ENCODE data around the gene MAN1B1. TPM values are rescaled to one million over a fixed set of nuclear protein-coding genes. Genes with fewer than 3 reads are reported as not detected.

The MAN1B1 gene
- total and polyA plus RNA-seq, 2 of the 8 experiments (the other 6 are each of a cell fraction or from before 2014, with no cell fraction given) = 33.7 to 36.3 TPM

- 16% methylated on average over 34 of the region's 70 CpGs; no CpG with 5 or more reads in 1 of the 2 experiments for WGBS, 2 experiments (ENCODE audit: extremely low coverage in 1 of 2, insufficient coverage in 1 of 2, insufficient read length in 1 of 2, insufficient replicate concordance in 2 of 2, low coverage in 1 of 2, low lambda C conversion rate in 2 of 2, missing lambda C conversion rate in 1 of 2)
- FAIRE-seq = no peak
- no peak within 1 kb of the TSS for H3K9ac ChIP-seq (replicated peaks in 1 of 4; ENCODE audit: extremely low read depth in 1 of 4, low read depth in 3 of 4, low read length in 3 of 4)
- TF ChIP-seq SUZ12 (IDR thresholded peaks at IDR 0.05; ENCODE audit: low read length) = peak; percentile 61
- TF ChIP-seq RNF2 (IDR thresholded peaks at IDR 0.05; ENCODE audit: borderline replicate concordance, low read depth, low read length, missing control alignments, poor library complexity, severe bottlenecking) = peak; percentile 46
- TF ChIP-seq USF2 (IDR thresholded peaks at IDR 0.05; ENCODE audit: low read length) = peak; percentile 73
- TF ChIP-seq GTF2F1 (IDR thresholded peaks at IDR 0.05; ENCODE audit: borderline replicate concordance, low read depth, low read length) = no peak
- TF ChIP-seq BCL11A (IDR thresholded peaks at IDR 0.05; ENCODE audit: low read depth in 2 of 2, low read length in 2 of 2) = no peak
- TF ChIP-seq POU5F1 (IDR thresholded peaks at IDR 0.05; ENCODE audit: low read depth, low read length) = no peak
- no peak for TF ChIP-seq ZNF274 (IDR thresholded peaks at IDR 0.05; ENCODE audit: borderline replicate concordance, extremely low read depth, low read length)
- TF ChIP-seq SIRT6 (IDR thresholded peaks at IDR 0.05; ENCODE audit: low read length) = no peak
- TF ChIP-seq MAX (IDR thresholded peaks at IDR 0.05) = peak; percentile 60
- TF ChIP-seq CHD1 (IDR thresholded peaks at IDR 0.05; ENCODE audit: low read depth, low read length) = no peak
These were observed 28.0 kb downstream of the MAN1B1 start, which contains the start of gene DPP7 for GRCh38 chr9:137114613-137115393. Gene DPP7, minus strand, starts transcription at chr9:137114733. Its CDS starts 20 bp downstream, at chr9:137114713.

More at GRCh38 chr9:137114613-137115393, 28.0 kb downstream of the MAN1B1 start, which contains the start of gene DPP7:
- no peak within 1 kb of the TSS for H2BK15ac ChIP-seq (ENCODE audit: low read length)
- H3K4me2 ChIP-seq (ENCODE audit: insufficient read depth in 1 of 2, low read depth in 2 of 2, low read length in 2 of 2) = peak within 1 kb of the TSS; percentile 50 to 69
- no peak within 1 kb of the TSS for H4K91ac ChIP-seq (replicated peaks; ENCODE audit: insufficient read length, low read length)
- H2BK120ac ChIP-seq (replicated peaks; ENCODE audit: low read depth, low read length) = no peak within 1 kb of the TSS
- no peak within 1 kb of the TSS for H3K4ac ChIP-seq (replicated peaks; ENCODE audit: insufficient read length, low read depth, low read length)
- peaks cover 15 to 36% (median 30%) of the 10 kb centered on the region in 4 experiments for H3K27me3 ChIP-seq (replicated peaks in 1 of 4; ENCODE audit: control insufficient read depth in 3 of 4, extremely low read depth in 1 of 4, insufficient read depth in 3 of 4, low read length in 3 of 4)
- no peaks in the 10 kb centered on the region for H3K79me1 ChIP-seq (ENCODE audit: low read depth, low read length)
- no peaks in the 10 kb centered on the region for H3K36me3 ChIP-seq (ENCODE audit: control insufficient read depth in 2 of 4, insufficient read depth in 4 of 4, low read length in 3 of 4)
- no peak within 1 kb of the TSS for H4K5ac ChIP-seq (ENCODE audit: insufficient read length, low read depth, low read length)
- peak in 1 of 2 experiments; percentile 69 for DNase-seq (ENCODE audit: low read depth in 1 of 2, low spot score in 2 of 2)
- no peaks in the 10 kb centered on the region for H3K79me2 ChIP-seq (ENCODE audit: control insufficient read depth in 1 of 2, insufficient read depth in 2 of 2, low read length in 2 of 2)
- H3K4me3 ChIP-seq (ENCODE audit: extremely low read depth in 1 of 4, insufficient read depth in 2 of 4, low read depth in 3 of 4, low read length in 4 of 4) = peak within 1 kb of the TSS in 2 of 4 experiments; percentile 5 to 63; a peak in 3 of 8 replicates
- no peak within 1 kb of the TSS for H2AK5ac ChIP-seq (ENCODE audit: low read depth, low read length)
- H3K9me3 ChIP-seq (ENCODE audit: insufficient read depth in 2 of 2, low read depth in 1 of 2, low read length in 1 of 2) = no peaks in the 10 kb centered on the region
- ChIA-PET POLR2A (ENCODE audit: partially characterized antibody) (interaction anchor here (1.0 kb wide), 2 partner anchors 61 to 100 kb away, joined by 3 to 4 read pairs; no protein-coding TSS in a partner anchor), CTCF (ENCODE audit: partially characterized antibody) (interaction anchor here (0.8 to 1.8 kb wide), 11 partner anchors 23 to 112 kb away, joined by 3 to 6 read pairs (median 4); partner anchors contain the start of genes LRRC26, MAN1B1 and RNF224)
- H3K14ac ChIP-seq (ENCODE audit: insufficient read length) = no peak within 1 kb of the TSS
- H3K23me2 ChIP-seq (ENCODE audit: low read depth, low read length) = peaks cover 3% of the 10 kb centered on the region; the same call in 1 of the 2 replicates
- no peak within 1 kb of the TSS for H3K23ac ChIP-seq (ENCODE audit: insufficient read length)
- H2BK5ac ChIP-seq (ENCODE audit: low read depth, low read length) = no peak within 1 kb of the TSS
- peak within 1 kb of the TSS; percentile 80; the same call in 1 of the 2 replicates for H4K8ac ChIP-seq (ENCODE audit: extremely low read depth, insufficient read depth, low read length)
- H3K56ac ChIP-seq (replicated peaks; ENCODE audit: insufficient read length, low read depth, low read length) = no peak within 1 kb of the TSS
- H3K27ac ChIP-seq (ENCODE audit: low read depth, low read length) = no peak within 1 kb of the TSS
- no peak within 1 kb of the TSS for H2BK12ac ChIP-seq (ENCODE audit: low read depth, low read length)
- H4K20me1 ChIP-seq (replicated peaks in 1 of 2; ENCODE audit: control insufficient read depth in 1 of 2, insufficient read depth in 2 of 2, low read length in 2 of 2) = peaks cover 0 to 4% of the 10 kb centered on the region in 2 experiments
- no peak within 1 kb of the TSS for H2AFZ ChIP-seq (ENCODE audit: low read length)
- H2BK20ac ChIP-seq (ENCODE audit: low read length) = no peak within 1 kb of the TSS
- no peak within 1 kb of the TSS; the same call in 1 of the 2 replicates for H3K18ac ChIP-seq (ENCODE audit: extremely low read depth, low read length)
- H3K4me1 ChIP-seq (replicated peaks in 1 of 4; ENCODE audit: control insufficient read depth in 3 of 4, insufficient read depth in 4 of 4, low read length in 3 of 4) = peaks cover 0 to 7% (median under 1%) of the 10 kb centered on the region in 4 experiments; a peak in 3 of 7 replicates
